HG03520 (cell line): ENCODE results near the gene UTP4.

ENCODE experiments used
- ATAC-seq: cut with Tn5 transposase; IDR thresholded peaks from one replicate; pipeline ENCODE4 v1.9.1; 2021; ENCODE audit warnings: mild to moderate bottlenecking, moderate library complexity; ENCODE audit not compliant: unreplicated experiment

UTP4 gene

GRCh38 chr16:69201291-69201690 is 68.8 kb downstream of the UTP4 start:
- ATAC-seq: no peak

GRCh38 chr16:69201787-69202186 is 69.3 kb downstream of the UTP4 start:
- no peak for ATAC-seq

GRCh38 chr16:69204172-69204571 is 71.7 kb downstream of the UTP4 start:
- ATAC-seq: no peak

GRCh38 chr16:69209735-69210134 is 77.3 kb downstream of the UTP4 start:
- ATAC-seq: no peak

- no peak for ATAC-seq
Observed at GRCh38 chr16:69217433-69217832, 85.0 kb downstream of the UTP4 start.
